NOMO-1 (cell line): ENCODE results near the gene ALDH1A1.
A peak's percentile ranks its signal among the peaks of the same experiment; 100 is the strongest.

Experiments
- DNase-seq, 2 experiments: peaks; one replicate each; lab custom pipeline; 2025; ENCODE audit not compliant: unreplicated experiment in 2 of 2; lab: John Stamatoyannopoulos, UW

The ALDH1A1 gene

GRCh38 chr9:72898784-72899733 lies 53.8 kb downstream of the ALDH1A1 start:
- no peak for DNase-seq

DNA sequence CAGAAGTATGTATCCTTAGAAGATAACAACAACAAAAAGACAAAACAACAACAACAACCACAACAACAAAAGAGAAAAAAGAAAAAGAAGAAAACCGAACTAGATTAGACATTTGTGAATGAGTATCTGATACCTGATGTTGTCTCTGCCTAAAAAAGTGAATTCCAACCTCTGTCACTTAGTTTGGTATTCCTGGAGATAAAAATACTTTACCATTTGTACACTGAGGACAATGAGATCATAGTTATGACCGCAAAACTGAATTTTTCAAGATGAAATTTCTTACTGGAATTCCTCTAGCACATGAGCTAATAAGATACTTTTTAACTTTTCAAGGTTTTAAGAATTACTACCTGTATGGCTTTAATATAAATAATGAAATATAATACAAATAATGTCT lies 54.5 kb downstream of the ALDH1A1 start:
- DNase-seq: no peak

- no peak for DNase-seq
Observed at GRCh38 chr9:72897069-72897649, 55.7 kb downstream of the ALDH1A1 start.

DNA sequence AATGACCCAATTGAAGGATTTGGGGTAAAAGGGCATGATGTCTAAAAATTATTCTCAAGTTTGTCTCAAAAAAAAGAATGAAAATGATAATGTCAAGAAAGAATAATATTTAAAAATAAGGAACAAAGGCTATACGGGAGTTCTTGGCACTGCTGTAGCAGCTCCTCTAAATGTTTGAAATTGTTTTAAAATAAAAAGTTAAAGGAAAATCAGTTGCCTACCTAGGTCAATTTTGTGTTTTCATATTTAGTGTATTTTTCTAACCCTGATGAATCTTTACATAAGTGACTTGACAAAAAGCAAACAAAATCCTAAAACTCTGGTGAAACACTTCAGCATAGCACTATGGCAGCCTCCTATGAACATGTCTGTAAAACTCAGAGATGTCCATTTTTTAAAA lies 56.4 kb downstream of the ALDH1A1 start:
- DNase-seq: no peak

GRCh38 chr9:72895122-72895521 lies 57.7 kb downstream of the ALDH1A1 start:
- DNase-seq: no peak

- DNase-seq: no peak
Observed at GRCh38 chr9:72894342-72894741, 58.5 kb downstream of the ALDH1A1 start.

DNA sequence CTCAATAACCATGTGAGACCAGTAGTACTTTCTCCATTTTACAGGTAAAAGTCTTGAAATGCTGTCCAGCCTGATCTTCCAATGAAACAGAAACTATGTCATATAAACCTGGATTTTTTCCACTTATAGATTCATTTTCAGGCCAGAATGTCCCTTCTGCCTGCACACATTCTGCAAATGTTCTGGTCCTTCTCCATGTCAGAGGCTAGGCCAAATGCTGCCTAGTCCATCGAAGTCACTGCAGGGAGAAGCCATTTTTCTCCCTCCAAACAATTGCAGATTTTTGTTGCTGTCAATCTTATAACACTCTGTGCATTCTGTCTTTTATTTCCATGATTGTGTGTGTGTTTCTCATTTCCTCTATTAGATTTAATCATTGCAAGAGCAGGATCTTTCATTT lies 59.4 kb downstream of the ALDH1A1 start:
- no peak for DNase-seq

GRCh38 chr9:72891043-72891442 lies 61.8 kb downstream of the ALDH1A1 start:
- DNase-seq: no peak

DNA sequence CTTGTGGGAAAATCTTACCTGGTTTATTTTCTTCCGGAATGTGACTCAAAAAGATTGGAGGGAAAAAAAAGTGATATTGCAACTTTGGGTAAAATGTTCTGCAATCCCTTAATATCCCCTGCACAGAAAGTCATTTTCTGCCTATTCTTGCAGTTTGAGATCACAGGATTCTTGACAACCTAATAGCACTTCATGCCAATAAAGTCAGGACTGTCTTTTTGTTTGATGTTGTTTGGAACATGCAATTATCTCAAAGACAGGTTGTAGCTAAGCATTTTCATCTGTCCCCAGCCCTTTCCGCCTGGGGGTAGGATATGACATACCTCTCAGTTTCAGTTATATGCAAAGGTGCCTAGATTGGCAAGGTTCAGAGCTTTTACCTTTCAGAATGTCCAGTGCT lies 63.9 kb downstream of the ALDH1A1 start:
- DNase-seq: no peak

DNA sequence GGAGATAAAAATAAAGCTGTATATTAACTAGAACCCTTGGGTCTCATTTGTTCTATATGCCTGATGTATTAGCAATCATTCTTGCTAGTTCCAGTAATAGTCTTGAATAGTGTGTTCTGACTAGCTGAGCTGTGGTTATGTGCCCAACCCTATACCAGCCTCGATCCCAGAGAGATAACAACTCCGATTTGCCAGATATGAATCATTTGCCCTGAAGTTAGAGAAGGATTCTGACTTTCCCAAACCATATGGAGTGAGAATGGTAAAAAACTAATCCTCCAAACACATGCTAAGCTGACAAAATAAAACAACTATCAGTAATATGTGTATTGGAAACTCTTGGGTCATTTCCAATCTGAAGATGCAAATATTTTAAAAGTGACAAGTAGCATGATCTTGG lies 64.8 kb downstream of the ALDH1A1 start:
- no peak for DNase-seq

DNA sequence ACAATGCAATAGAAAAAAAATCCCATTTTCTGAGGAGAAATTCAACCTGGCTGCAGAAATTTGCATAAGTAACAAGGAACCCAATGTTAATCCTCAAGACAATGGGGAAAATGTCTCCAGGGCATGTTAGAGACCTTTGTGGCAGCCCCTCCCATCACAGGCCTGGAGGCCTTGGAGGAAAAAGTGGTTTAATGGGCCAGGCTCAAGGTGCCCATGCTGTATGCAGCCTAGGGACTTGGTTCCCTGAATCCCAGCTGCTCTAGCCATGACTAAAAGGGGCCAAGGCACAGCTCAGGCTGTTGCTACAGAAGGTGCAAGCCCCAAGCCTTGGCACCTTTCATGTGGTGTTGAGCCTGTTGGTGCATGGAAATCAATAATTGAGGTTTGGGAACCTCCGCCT lies 66.5 kb downstream of the ALDH1A1 start:
- no peak for DNase-seq

- DNase-seq: no peak
Observed at GRCh38 chr9:72884508-72884907, 68.3 kb downstream of the ALDH1A1 start.

DNA sequence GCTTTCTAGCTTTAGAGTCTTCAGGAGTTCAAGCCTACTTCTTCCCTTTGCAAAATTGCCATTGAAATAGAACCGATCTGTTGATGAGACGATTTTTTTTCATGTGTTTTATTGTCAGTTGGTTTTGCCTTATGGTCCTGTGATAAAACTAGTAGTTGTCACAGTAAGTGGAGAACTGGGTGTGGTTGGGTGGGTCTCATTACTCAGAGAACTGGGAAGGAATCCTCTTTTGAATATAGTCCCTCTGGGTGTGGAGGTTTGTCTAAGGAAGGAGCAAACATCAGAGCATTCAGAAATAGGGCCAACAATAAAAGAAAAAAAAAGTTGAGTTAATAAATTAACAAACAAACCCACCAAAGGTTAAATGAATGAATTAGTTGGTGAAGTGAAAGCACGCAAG lies 69.0 kb downstream of the ALDH1A1 start:
- no peak for DNase-seq

DNA sequence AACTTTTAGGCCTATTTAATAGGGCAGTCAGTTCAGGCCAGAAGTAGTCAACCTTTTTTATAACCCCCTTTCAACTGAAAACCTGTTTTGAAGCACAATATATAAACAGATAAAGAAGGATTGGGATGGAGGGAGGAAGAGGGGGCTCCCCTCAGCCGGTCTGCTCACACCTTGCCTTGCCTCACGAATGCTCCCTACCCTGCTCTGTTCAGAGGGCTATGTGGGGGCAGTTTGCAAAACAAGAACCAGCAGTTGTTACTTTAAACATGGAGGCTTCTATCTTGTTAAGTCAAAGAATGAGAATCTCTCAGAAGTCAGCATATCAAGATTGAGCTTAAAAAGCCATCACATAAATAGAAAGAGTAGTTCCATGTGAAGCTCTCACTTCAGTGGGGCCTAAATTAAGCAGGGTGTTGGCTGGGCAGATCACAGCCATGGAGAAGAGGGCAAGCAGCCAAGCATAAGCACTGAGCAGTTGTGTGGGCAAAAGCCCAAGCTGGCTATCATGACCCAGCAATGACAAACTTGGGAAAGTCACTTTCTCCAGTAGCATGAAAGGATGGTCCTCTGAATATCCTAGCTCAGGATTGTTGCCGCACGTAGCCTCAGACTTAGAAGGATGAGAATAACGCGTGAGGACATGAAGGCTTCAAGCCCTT lies 70.6 kb downstream of the ALDH1A1 start:
- no peak for DNase-seq

- no peak for DNase-seq
Observed at GRCh38 chr9:72880821-72881220, 72.0 kb downstream of the ALDH1A1 start.

DNA sequence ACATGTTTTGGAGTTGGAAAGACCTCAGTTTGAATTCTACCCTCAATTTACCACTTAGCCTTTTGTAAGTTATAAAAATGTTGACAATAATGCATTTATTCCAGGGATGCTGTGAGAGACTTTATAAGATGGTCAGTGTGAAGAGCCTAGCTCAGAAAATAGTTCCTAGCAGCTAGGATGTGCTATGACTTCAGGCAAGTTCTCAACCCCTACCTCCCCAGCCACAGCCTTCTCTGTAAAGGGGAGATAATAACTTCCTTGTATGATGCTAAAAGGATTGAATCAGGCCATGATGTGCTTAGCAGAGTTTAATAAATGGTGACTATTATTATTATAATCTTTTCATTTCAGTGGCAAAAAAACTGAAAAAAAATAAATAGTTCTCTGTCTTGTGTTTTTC lies 77.6 kb downstream of the ALDH1A1 start:
- DNase-seq: no peak

DNA sequence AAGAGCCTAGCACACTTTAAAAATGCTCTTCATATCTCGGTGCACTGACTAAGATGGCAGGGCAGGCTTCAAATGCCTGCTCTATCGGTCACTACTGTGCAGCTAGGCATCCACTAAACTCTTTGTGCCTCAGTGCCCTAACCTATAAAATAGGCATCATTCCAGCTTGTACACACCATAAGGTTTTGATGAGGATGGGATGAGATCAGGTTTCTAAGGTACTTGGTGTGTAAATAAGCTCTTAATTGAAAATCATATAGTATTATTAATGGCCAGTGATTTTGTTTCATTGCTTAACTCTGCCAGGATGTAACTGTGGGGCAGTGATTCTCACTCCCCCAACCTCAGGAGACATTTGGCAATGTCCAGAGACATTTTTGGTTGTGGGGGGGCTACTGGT lies 78.5 kb downstream of the ALDH1A1 start:
- DNase-seq: no peak

- DNase-seq: no peak
Observed at GRCh38 chr9:72873456-72873855, 79.4 kb downstream of the ALDH1A1 start.

DNA sequence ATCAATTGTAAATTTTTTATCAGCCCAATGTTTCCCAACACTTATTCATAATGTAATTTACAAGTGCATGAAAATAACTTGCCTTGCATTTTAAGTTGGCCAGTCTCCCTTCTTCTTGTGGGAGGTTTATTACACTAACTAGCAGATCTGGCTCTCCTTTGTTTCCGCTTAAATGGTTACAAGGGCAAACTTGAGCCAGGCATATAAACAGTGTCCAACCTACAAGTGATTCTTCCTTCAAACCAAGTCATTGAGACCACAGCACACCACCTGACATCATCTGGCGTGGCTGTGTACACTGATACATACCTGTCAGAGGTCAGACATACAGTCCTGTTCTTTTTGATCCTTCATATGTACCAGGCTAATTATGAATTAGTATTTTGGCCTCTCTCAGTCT lies 80.1 kb downstream of the ALDH1A1 start:
- no peak for DNase-seq

DNA sequence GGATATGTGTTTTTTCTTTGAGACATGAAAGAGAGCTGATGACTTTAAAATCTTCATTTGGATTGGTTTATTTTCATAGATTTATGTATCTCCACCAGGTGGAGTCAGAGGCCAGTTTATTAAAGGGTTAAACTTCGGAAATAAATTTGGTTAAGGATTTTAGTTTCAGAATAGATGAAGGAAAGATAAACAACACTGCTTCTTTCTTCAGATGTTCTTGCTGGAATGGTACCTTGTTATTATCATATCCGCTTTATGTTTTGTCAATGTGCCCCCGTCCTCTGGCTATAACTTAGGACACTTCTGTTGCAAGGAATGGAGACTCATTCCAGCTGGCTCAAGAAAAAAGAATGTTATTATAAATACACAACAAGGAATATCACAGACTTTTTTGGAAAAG lies 81.2 kb downstream of the ALDH1A1 start:
- DNase-seq: peak in 1 of 2 experiments; percentile 0

DNA sequence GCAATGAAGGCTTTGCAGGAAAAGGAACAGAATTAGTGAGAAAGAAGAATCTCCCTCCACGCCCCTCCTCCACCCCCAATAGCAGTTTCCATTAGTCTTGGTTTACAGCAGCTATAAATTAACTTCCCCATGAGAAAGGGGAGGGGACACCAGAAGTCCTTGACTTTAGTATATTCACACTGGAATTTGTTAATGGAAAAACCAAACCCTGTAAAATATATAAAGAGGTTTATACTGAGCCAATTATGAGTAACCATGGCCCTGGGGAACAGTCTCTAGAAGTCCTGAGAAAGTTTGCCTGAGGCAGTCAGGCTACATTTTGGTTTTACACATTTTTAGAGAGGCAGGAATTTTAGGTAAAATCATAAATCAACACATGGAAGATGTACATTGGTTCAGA lies 88.5 kb downstream of the ALDH1A1 start:
- DNase-seq: no peak
